H9 (cell line): Measurements from ENCODE around the gene C16orf87. TPM values are rescaled to one million over a fixed set of nuclear protein-coding genes. Genes with fewer than 3 reads are reported as not detected.

ENCODE experiments used
- DNase-seq: peaks from one replicate; pipeline ENCODE4 v3.0.0-alpha.2; 2017
- H2AFZ ChIP-seq: one replicate; pipeline ENCODE4 v1.6.1; 2013; ENCODE audit warnings: mild to moderate bottlenecking, low read length, control low read depth, moderate library complexity
- H2AK5ac ChIP-seq: 2 replicates; pipeline ENCODE4 v1.6.1; 2013; ENCODE audit warnings: low read length, control low read depth, mixed read lengths; ENCODE audit not compliant: insufficient read length
- H2BK120ac ChIP-seq: one replicate; pipeline ENCODE4 v1.6.1; 2013; ENCODE audit warnings: low read depth, mild to moderate bottlenecking, low read length, control low read depth, inconsistent platforms; ENCODE audit not compliant: poor library complexity, severe bottlenecking
- H2BK12ac ChIP-seq: 2 replicates; pipeline ENCODE4 v1.6.1; 2013; ENCODE audit warnings: low read length, control low read depth, mixed read lengths, low read depth; ENCODE audit not compliant: insufficient read length
- H2BK15ac ChIP-seq: 2 replicates; pipeline ENCODE4 v1.6.1; 2013; ENCODE audit warnings: low read depth, low read length, control low read depth
- H2BK20ac ChIP-seq: one replicate; pipeline ENCODE4 v1.6.1; 2013; ENCODE audit warnings: low read depth, mild to moderate bottlenecking, low read length, control low read depth, inconsistent platforms; ENCODE audit not compliant: poor library complexity, severe bottlenecking
- H2BK5ac ChIP-seq: 2 replicates; pipeline ENCODE4 v1.6.1; 2013; ENCODE audit warnings: low read length, control low read depth, mixed read lengths; ENCODE audit not compliant: insufficient read length
- H3K14ac ChIP-seq: 2 replicates; pipeline ENCODE4 v1.6.1; 2013; ENCODE audit warnings: low read length, control low read depth; ENCODE audit not compliant: insufficient read depth
- H3K18ac ChIP-seq: 2 replicates; pipeline ENCODE4 v1.6.1; 2013; ENCODE audit warnings: low read depth, mild to moderate bottlenecking, mixed read lengths, low read length, control low read depth; ENCODE audit not compliant: insufficient read length
- H3K23ac ChIP-seq: 2 replicates; pipeline ENCODE4 v1.6.1; 2013; ENCODE audit warnings: low read length, control low read depth, mixed read lengths, low read depth; ENCODE audit not compliant: insufficient read length
- H3K23me2 ChIP-seq: 2 replicates; pipeline ENCODE4 v1.6.1; 2013; ENCODE audit warnings: low read depth, mild to moderate bottlenecking, mixed read lengths, low read length, control low read depth; ENCODE audit not compliant: insufficient read length, poor library complexity, severe bottlenecking
- H3K27ac ChIP-seq: 2 replicates; pipeline ENCODE4 v1.5.1; 2013; ENCODE audit warnings: low read length, control low read depth, mixed read lengths, low read depth; ENCODE audit not compliant: insufficient read length
- H3K27me3 ChIP-seq: 2 replicates; pipeline ENCODE4 v1.6.1; 2013; ENCODE audit warnings: low read length, control low read depth, inconsistent platforms; ENCODE audit not compliant: insufficient read depth
- H3K4ac ChIP-seq: 2 replicates; pipeline ENCODE4 v1.6.1; 2013; ENCODE audit warnings: low read depth, mild to moderate bottlenecking, control low read depth, inconsistent platforms, low read length, moderate library complexity
- H3K4me1 ChIP-seq: 2 replicates; pipeline ENCODE4 v1.6.1; 2013; ENCODE audit warnings: low read length, control low read depth, inconsistent platforms; ENCODE audit not compliant: insufficient read depth
- H3K4me2 ChIP-seq: 2 replicates; pipeline ENCODE4 v1.6.1; 2013; ENCODE audit warnings: low read length, control low read depth, mixed read lengths; ENCODE audit not compliant: insufficient read length, insufficient read depth
- H3K56ac ChIP-seq: 2 replicates; pipeline ENCODE4 v1.6.1; 2013; ENCODE audit warnings: low read depth, mild to moderate bottlenecking, mixed read lengths, low read length, control low read depth; ENCODE audit not compliant: insufficient read length
- H3K79me1 ChIP-seq: 2 replicates; pipeline ENCODE4 v1.6.1; 2013; ENCODE audit warnings: low read depth, mild to moderate bottlenecking, moderate library complexity, low read length, control low read depth, inconsistent platforms; ENCODE audit not compliant: insufficient read depth, poor library complexity, severe bottlenecking
- H3K79me2 ChIP-seq: 2 replicates; pipeline ENCODE4 v1.6.1; 2013; ENCODE audit warnings: low read length, control low read depth, inconsistent platforms; ENCODE audit not compliant: insufficient read depth
- H3K9ac ChIP-seq: 2 replicates; pipeline ENCODE4 v1.6.1; 2013; ENCODE audit warnings: low read length, control low read depth, mixed read lengths; ENCODE audit not compliant: insufficient read length; ENCODE audit errors: extremely low read depth
- H3K9me3 ChIP-seq: one replicate; pipeline ENCODE4 v1.6.1; 2013; ENCODE audit warnings: low read depth, low read length, inconsistent platforms; ENCODE audit not compliant: control insufficient read depth
- H3T11ph ChIP-seq: one replicate; pipeline ENCODE4 v1.6.1; 2013; ENCODE audit warnings: mild to moderate bottlenecking, low read length, control low read depth, inconsistent platforms
- H4K20me1 ChIP-seq: one replicate; pipeline ENCODE4 v1.6.1; 2013; ENCODE audit not compliant: control insufficient read depth, insufficient read length, insufficient read depth
- H4K5ac ChIP-seq: 2 replicates; pipeline ENCODE4 v1.6.1; 2013; ENCODE audit warnings: low read depth, mild to moderate bottlenecking, mixed read lengths, low read length, control low read depth; ENCODE audit not compliant: insufficient read length
- H4K8ac ChIP-seq: replicated peaks from 2 replicates; pipeline ENCODE4 v1.6.1; 2013; ENCODE audit warnings: low read length, control low read depth, mixed read lengths, low read depth; ENCODE audit not compliant: insufficient read length
- H4K91ac ChIP-seq: 2 replicates; pipeline ENCODE4 v1.6.1; 2013; ENCODE audit warnings: low read depth, mild to moderate bottlenecking, moderate library complexity, mixed read lengths, low read length, control low read depth; ENCODE audit not compliant: insufficient read length
- H3K27ac Mint-ChIP-seq, 3 experiments: 2 replicates in 2 of 3; 3 replicates in 1 of 3; pipeline ENCODE4 v1.8.0; 2020 to 2021; ENCODE audit warnings: mixed read lengths in 3 of 3, mild to moderate bottlenecking in 1 of 3, moderate library complexity in 1 of 3
- H3K27me3 Mint-ChIP-seq: 2 replicates; pipeline ENCODE4 v1.8.0; 2021; ENCODE audit warnings: low read depth, mild to moderate bottlenecking, moderate library complexity, mixed read lengths
- H3K36me3 Mint-ChIP-seq, 3 experiments: 2 replicates in 2 of 3; 3 replicates in 1 of 3; pipeline ENCODE4 v1.8.0; 2020 to 2021; ENCODE audit warnings: low read depth in 3 of 3, mixed read lengths in 3 of 3; ENCODE audit not compliant: insufficient read depth in 1 of 3
- H3K4me1 Mint-ChIP-seq, 2 experiments: 2 replicates each; pipeline ENCODE4 v1.8.0; 2020; ENCODE audit warnings: mixed read lengths in 2 of 2
- H3K4me3 Mint-ChIP-seq, 2 experiments: 2 replicates in 1 of 2; 3 replicates in 1 of 2; pipeline ENCODE4 v1.8.0; 2020 to 2021; ENCODE audit warnings: mild to moderate bottlenecking in 2 of 2, mixed read lengths in 2 of 2, moderate library complexity in 1 of 2
- H3K9me3 Mint-ChIP-seq, 2 experiments: 2 replicates in 1 of 2; 3 replicates in 1 of 2; pipeline ENCODE4 v1.8.0; 2020; ENCODE audit warnings: mild to moderate bottlenecking in 2 of 2, mixed read lengths in 2 of 2, moderate library complexity in 1 of 2
- CTCF ChIP-seq: fragments of 200-600 bp; sonication (generic); conservative IDR thresholded peaks from 3 replicates; pipeline ENCODE4 v1.8.0; 2021; ENCODE audit warnings: antibody characterized with exemption, mild to moderate bottlenecking
- WGBS: extraction: QIAGEN DNeasy Blood & Tissue Kit; methylation state at CpG from one replicate; pipeline ENCODE4 v1.1.7; 2013; ENCODE audit warnings: missing lambda C conversion rate, low lambda C conversion rate, mixed read lengths; ENCODE audit not compliant: insufficient read length; ENCODE audit errors: extremely low coverage; 5-methylcytosine and 5-hydroxymethylcytosine counted together
- total RNA-seq: library from RNA; stranded (reverse); gene quantifications from 2 replicates; pipeline ENCODE4 v1.2.1, GENCODE V29; 2021

The C16orf87 gene
- total RNA-seq, 1 experiment from 2014 or later: 16.7 TPM

- Mint-ChIP-seq H3K27ac (no peak overlapping the region), H3K4me1 (peaks cover 6 to 9% of the 10 kb centered on the region in 2 experiments), H3K27me3 (no peaks in the 10 kb centered on the region), H3K4me3 (no peak overlapping the region), H3K9me3 (peaks cover 17 to 26% of the 10 kb centered on the region in 2 experiments), H3K36me3 (peaks cover 6 to 20% (median 10%) of the 10 kb centered on the region in 3 experiments; a peak in 6 of 7 replicates)
- H3K4me2 ChIP-seq: no peak overlapping the region
- no peak overlapping the region for H2BK120ac ChIP-seq
- WGBS: no CpG with 5 or more reads among the region's 2 CpGs
- no peak overlapping the region for H4K91ac ChIP-seq
- no peak overlapping the region for H3K23ac ChIP-seq
- H2BK12ac ChIP-seq: no peak overlapping the region
- no peak for DNase-seq
- H2BK15ac ChIP-seq: no peak overlapping the region
- no peak overlapping the region for H3K56ac ChIP-seq
- H3K9me3 ChIP-seq: no peaks in the 10 kb centered on the region
- H4K5ac ChIP-seq: no peak overlapping the region
- H2BK5ac ChIP-seq: no peak overlapping the region
- H3K4me1 ChIP-seq: peaks cover 6% of the 10 kb centered on the region; the same call in 1 of the 2 replicates
- TF ChIP-seq CTCF: no peak
- no peak overlapping the region for H3K18ac ChIP-seq
- H3T11ph ChIP-seq: no peak overlapping the region
- H3K27ac ChIP-seq: no peak overlapping the region
- H3K79me1 ChIP-seq: no peaks in the 10 kb centered on the region
- H2AK5ac ChIP-seq: no peak overlapping the region
- no peaks in the 10 kb centered on the region for H3K79me2 ChIP-seq
- H3K4ac ChIP-seq: no peak overlapping the region
- H2AFZ ChIP-seq: no peak overlapping the region
- no peaks in the 10 kb centered on the region for H3K27me3 ChIP-seq
- no peaks in the 10 kb centered on the region for H3K23me2 ChIP-seq
- no peaks in the 10 kb centered on the region for H4K20me1 ChIP-seq
- H3K14ac ChIP-seq: no peak overlapping the region
- no peak overlapping the region for H3K9ac ChIP-seq
- H2BK20ac ChIP-seq: no peak overlapping the region
- no peak overlapping the region for H4K8ac ChIP-seq
Measured at GRCh38 chr16:46782320-46782719, 48.7 kb downstream of the C16orf87 start.
